ENCODE measurements around the gene MAPK8IP2. TPM values are rescaled to one million over a fixed set of nuclear protein-coding genes. Genes with fewer than 3 reads are reported as not detected.

MAPK8IP2 gene
- total RNA-seq, 1 experiment from 2014 or later = 6.4 TPM

DNA sequence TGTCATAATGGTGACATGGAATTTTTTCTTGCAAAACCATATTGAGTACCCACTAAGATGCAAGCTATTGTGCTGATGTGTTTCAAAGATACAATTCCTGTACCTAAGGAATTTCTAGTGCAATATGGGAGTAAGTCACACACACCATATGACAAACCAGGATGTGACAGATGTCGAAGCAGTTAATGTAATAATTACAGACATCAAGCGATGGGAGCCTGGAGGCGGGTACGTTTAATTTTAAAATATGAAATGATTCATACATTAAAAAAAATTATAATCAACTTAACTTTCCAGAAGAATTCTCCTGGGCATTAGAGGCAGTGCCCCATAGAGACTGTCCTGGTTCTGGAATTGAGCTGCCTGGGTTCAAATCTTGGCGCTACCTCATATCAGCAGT, 43.9 kb upstream of the MAPK8IP2 start:
- CTCF ChIA-PET = no interaction called here
- Histone ChIP-seq H3K27ac (ENCODE audit: low read depth, low read length) (no peak overlapping the region), H2AFZ (ENCODE audit: low read depth, low read length, poor library complexity, severe bottlenecking) (no peak overlapping the region), H3K27me3 (ENCODE audit: insufficient read depth, low read length) (no peaks in the 10 kb centered on the region), H4K20me1 (ENCODE audit: insufficient read depth) (no peaks in the 10 kb centered on the region), H3K9me3 (ENCODE audit: control insufficient read depth in 1 of 2, insufficient read depth in 1 of 2, low read depth in 1 of 2, low read length in 2 of 2) (no peaks in the 10 kb centered on the region), H3K9ac (ENCODE audit: low read length) (no peak overlapping the region), H3K4me3 (replicated peaks in 1 of 2; ENCODE audit: low read depth in 1 of 2, low read length in 2 of 2) (no peak overlapping the region), H3K9me2 (ENCODE audit: insufficient read depth) (no peaks in the 10 kb centered on the region), H3K4me2 (ENCODE audit: low read length) (no peak overlapping the region), H3K79me2 (ENCODE audit: insufficient read depth, low read length) (no peaks in the 10 kb centered on the region), H3K4me1 (ENCODE audit: control insufficient read depth in 1 of 2, insufficient read depth in 2 of 2, low read length in 2 of 2) (no peaks in the 10 kb centered on the region; a peak in 1 of 4 replicates), H3K36me3 (ENCODE audit: control insufficient read depth in 1 of 2, insufficient read depth in 2 of 2, low read length in 2 of 2) (no peaks in the 10 kb centered on the region)
- intact Hi-C loops (cut with micrococcal nuclease) = no loop called here
- BruUV-seq (replicated peaks) = no TSS peak
- RAD21 ChIA-PET (ENCODE audit: low non-redundant PET in 1 of 2, low total read pairs in 2 of 2, uncharacterized antibody in 2 of 2, unreplicated experiment in 2 of 2) = no interaction called here
- no peak for ATAC-seq
- no peak for TF ChIP-seq ZNF274 (IDR thresholded peaks at IDR 0.05; ENCODE audit: low read depth, low read length)
- TF ChIP-seq YY1 (IDR thresholded peaks at IDR 0.05; ENCODE audit: extremely low read depth, insufficient replicate concordance, low read depth, low read length) = no peak
- TF ChIP-seq, protein P1, sequence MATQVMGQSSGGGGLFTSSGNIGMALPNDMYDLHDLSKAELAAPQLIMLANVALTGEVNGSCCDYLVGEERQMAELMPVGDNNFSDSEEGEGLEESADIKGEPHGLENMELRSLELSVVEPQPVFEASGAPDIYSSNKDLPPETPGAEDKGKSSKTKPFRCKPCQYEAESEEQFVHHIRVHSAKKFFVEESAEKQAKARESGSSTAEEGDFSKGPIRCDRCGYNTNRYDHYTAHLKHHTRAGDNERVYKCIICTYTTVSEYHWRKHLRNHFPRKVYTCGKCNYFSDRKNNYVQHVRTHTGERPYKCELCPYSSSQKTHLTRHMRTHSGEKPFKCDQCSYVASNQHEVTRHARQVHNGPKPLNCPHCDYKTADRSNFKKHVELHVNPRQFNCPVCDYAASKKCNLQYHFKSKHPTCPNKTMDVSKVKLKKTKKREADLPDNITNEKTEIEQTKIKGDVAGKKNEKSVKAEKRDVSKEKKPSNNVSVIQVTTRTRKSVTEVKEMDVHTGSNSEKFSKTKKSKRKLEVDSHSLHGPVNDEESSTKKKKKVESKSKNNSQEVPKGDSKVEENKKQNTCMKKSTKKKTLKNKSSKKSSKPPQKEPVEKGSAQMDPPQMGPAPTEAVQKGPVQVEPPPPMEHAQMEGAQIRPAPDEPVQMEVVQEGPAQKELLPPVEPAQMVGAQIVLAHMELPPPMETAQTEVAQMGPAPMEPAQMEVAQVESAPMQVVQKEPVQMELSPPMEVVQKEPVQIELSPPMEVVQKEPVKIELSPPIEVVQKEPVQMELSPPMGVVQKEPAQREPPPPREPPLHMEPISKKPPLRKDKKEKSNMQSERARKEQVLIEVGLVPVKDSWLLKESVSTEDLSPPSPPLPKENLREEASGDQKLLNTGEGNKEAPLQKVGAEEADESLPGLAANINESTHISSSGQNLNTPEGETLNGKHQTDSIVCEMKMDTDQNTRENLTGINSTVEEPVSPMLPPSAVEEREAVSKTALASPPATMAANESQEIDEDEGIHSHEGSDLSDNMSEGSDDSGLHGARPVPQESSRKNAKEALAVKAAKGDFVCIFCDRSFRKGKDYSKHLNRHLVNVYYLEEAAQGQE (IDR thresholded peaks at IDR 0.05; ENCODE audit: low read depth) = no peak
- TF ChIP-seq, protein P2, sequence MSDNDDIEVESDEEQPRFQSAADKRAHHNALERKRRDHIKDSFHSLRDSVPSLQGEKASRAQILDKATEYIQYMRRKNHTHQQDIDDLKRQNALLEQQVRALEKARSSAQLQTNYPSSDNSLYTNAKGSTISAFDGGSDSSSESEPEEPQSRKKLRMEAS (IDR thresholded peaks at IDR 0.05) = no peak
- TF ChIP-seq, protein P3, sequence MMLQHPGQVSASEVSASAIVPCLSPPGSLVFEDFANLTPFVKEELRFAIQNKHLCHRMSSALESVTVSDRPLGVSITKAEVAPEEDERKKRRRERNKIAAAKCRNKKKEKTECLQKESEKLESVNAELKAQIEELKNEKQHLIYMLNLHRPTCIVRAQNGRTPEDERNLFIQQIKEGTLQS (IDR thresholded peaks at IDR 0.05) = no peak
- TF ChIP-seq SIN3A (IDR thresholded peaks at IDR 0.05; ENCODE audit: low read depth) = no peak
- no peak for TF ChIP-seq EGR1 (IDR thresholded peaks at IDR 0.05; ENCODE audit: low read depth)
- TF ChIP-seq EZH2phosphoT487 (IDR thresholded peaks at IDR 0.05; ENCODE audit: borderline replicate concordance) = no peak
- TF ChIP-seq SP1 (IDR thresholded peaks at IDR 0.05; ENCODE audit: low read depth) = no peak
- TF ChIP-seq POLR2A (IDR thresholded peaks at IDR 0.05; ENCODE audit: borderline replicate concordance, extremely low read depth, insufficient read depth, insufficient read length) = no peak
- TF ChIP-seq, protein P4, sequence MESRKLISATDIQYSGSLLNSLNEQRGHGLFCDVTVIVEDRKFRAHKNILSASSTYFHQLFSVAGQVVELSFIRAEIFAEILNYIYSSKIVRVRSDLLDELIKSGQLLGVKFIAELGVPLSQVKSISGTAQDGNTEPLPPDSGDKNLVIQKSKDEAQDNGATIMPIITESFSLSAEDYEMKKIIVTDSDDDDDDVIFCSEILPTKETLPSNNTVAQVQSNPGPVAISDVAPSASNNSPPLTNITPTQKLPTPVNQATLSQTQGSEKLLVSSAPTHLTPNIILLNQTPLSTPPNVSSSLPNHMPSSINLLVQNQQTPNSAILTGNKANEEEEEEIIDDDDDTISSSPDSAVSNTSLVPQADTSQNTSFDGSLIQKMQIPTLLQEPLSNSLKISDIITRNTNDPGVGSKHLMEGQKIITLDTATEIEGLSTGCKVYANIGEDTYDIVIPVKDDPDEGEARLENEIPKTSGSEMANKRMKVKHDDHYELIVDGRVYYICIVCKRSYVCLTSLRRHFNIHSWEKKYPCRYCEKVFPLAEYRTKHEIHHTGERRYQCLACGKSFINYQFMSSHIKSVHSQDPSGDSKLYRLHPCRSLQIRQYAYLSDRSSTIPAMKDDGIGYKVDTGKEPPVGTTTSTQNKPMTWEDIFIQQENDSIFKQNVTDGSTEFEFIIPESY (IDR thresholded peaks at IDR 0.05; ENCODE audit: extremely low read depth, insufficient replicate concordance, low read length) = no peak
- TF ChIP-seq TCF7L2 (IDR thresholded peaks at IDR 0.05; ENCODE audit: borderline replicate concordance, extremely low read depth, insufficient read depth, insufficient read length) = no peak
- TF ChIP-seq EZH2 (IDR thresholded peaks at IDR 0.05) = no peak
- TF ChIP-seq FOSL1 (IDR thresholded peaks at IDR 0.05; ENCODE audit: low read depth) = no peak
- no peak for TF ChIP-seq JUND (IDR thresholded peaks at IDR 0.05)
- TF ChIP-seq ZFX (IDR thresholded peaks at IDR 0.05) = no peak
- TF ChIP-seq POLR2AphosphoS5 (IDR thresholded peaks at IDR 0.05; ENCODE audit: low read depth, low read length) = no peak
- no peak for TF ChIP-seq CBX3 (IDR thresholded peaks at IDR 0.05; ENCODE audit: low read depth)
- POLR2A ChIA-PET = interaction anchor here (0.7 to 1.8 kb wide), 2 partner anchors 11 to 260 kb away, joined by 3 to 7 read pairs; partner anchors contain the start of gene KLHDC7B
- no peak for DNase-seq (ENCODE audit: low read depth, low spot score)
